GM18511 (cell line): ENCODE data around the gene KCTD10.

Experiments
- ATAC-seq: cut with Tn5 transposase; IDR thresholded peaks from one replicate; pipeline ENCODE4 v1.9.1; 2021; ENCODE audit warnings: mild to moderate bottlenecking, moderate library complexity; ENCODE audit not compliant: unreplicated experiment

Gene KCTD10

DNA sequence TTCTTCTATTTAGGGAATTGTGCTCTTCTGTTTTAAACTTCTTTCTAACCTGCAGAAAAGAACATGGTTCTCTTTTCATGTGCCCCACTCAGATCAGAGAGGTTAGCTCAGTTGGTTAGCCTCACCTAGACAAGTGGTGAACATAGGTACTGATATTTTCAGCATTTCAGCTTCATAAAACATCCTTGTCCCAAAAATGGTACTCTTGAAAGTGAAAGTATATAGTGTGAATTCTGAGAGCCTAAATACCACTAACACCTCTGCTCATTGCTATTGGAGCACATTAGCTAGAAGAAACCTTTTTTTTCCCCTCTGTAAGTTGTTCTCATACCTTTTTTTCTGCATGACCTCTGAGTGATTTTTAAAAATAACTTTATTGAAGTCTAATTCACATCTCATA lies 17.9 kb upstream of the KCTD10 start:
- ATAC-seq, result no peak

DNA sequence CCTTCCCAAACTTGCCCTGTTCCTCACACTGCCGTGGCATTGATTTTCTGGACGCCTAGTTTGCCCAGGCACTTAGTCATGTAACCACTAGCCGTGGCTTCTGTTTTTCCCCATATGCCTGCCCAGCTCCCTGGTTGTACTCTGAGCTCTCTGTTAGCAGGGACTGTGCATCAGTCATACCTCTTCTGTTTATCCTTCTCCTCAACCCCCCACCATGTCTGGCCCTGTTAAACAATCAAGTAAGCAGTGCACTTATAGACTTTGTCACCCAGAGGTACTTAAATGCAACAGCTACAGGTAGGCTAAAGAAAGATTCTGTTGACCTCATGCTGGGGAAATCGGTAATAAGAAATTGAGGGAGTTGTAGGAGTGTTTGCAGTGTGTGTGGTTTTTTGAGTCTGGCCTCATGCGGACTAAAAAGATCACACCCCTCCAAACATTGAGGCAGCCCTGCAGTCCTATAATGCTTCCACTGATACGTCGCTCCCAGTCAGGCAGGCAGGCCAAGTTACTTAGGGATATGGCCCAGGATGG lies 17.3 kb upstream of the KCTD10 start:
- no peak for ATAC-seq

DNA sequence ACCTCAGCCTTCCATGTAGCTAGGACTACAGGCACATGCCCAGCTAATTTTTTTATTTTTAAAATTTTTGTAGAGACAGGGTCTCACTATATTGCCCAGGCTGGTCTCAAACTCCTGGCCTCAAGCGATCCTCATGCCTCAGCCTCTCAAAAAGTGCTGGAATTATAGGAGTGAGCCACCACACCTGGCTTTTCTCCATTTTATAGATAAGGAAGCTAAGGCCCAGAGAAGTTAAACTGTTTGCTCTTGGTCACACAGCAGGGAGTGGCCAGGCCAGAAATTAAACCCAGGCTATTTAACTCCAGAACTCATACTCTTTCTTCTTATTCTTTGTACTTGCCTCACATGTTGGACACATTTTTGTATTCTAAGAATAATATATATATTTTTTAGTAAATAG lies 16.8 kb upstream of the KCTD10 start:
- ATAC-seq, result no peak

DNA sequence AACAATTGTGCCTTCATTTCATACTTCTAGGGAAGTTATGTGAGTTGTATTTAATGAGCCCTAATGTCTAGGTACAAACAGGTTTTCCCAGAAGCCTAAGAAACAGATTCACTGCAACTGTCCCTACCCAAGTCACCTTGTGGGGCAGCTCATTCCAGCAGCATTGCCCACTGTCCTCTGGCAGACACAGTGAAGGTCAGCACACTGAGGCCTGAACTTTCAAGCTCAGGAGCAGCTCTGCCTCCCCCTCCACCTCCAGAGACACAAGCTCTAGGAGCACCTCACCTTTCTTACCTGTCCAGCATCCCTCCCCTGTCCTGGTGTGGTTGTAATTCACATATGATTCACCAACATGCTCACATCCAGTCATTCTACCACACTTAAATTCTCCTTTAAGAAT lies 16.0 kb upstream of the KCTD10 start:
- ATAC-seq, result no peak

DNA sequence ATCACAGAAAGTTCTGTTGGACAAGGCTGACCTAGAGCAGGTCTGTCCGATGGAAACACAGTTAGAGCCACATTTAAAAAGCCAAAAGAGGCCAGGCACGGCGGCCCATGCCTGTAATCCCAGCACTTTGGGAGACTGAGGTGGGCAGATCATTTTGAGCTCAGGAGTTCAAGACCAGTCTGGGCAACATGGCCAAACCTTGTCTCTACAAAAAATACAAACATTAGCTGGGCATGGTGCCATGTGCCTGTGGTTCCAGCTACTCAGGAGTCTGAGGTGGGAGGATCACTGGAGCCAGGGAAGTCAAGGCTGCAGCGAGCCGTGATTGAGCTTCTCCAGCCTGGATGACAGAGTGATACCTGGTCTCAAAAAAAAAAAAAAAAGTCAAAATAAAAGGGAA lies 15.3 kb upstream of the KCTD10 start:
- ATAC-seq, result no peak

DNA sequence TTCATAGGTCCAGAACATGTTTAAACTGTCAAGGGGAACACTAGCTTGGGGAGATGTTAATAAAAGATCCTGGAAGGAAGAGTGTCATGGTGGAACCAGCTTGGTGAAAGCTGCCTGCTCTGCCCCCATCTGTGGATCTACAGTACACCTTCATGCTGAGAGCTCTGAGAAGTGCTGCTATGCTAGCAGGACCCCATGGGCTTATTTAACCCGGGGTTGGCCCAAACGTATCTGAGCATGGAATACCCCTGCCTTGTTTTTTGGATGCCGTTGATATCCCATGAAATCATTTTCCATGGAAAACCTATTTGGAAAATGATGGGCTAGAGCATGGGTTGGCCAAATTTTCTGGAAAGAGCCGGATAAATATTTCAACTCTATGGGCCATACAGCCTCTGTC lies 14.6 kb upstream of the KCTD10 start:
- no peak for ATAC-seq

DNA sequence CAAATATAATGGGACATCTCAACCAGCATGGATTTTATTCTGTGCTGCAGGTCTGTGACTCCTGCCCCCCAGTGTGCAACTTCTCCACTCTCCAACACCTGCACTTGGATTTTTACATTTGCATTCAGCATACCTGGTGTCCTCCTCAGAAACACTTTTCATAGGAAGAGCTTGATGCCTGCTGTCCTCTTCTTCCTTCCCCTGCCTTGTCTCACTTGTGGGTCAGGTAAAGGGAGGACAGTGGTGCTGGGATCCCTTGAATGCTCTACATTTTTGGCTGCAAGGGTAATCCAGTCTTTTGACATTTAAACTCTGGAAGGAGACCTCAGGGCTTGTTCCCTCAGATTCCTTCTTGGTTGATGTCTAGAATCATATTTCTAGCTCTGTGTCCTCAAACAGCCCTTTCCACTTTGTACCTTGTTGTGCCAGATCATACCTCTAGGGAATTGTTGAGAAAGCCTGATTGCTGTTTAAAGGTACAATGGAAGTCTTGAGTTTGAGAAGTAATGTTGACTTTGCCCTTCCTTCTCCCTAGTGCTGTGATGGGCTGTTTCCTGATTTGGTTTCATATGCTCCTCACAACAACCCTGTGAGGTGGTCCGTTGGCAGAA lies 13.0 kb upstream of the KCTD10 start:
- no peak for ATAC-seq

DNA sequence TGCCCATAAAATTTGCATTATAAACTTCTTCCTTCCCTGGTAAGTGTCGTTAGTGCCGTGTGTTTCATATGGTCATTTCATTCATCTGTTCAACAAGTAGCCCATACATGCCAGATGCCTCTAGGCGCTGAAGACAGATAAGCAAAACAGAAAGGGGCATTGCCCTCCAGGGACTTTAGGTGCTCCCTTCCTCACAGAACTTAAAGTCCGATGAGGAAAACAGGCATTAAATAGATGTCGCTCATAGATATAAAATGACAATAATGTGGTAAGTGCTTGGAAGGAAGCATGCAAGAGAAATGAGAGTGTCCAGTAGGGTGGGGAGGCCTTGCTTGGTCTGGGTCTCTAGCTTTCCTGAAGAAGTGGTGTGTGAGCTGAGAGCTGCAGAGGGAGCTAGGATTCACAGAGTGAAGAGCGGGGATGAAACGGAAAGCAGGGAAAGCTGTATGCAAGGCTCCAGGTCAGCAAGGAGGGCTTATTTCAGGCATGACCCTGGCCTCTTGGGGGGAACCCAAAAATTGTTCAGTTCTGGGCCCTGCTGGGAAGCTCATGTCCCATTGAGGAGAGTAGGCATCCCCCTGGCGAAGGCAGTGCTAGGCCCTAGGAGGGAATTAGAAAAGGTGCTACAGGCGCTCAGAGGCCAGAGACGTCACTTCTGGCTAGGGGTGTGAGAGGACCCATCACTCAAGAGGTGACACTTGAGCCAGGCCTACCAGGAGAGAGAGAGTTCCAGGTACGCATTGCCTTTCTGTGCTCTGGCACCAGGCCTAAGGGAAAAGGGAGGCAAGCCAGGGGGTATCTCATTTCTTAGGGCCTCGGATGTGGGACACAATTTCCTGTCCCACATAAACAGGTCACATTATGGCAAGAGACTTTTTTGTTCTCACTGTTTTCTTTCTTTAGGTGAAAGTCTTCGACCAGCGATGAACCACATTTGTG lies 12.2 kb upstream of the KCTD10 start:
- ATAC-seq, result no peak

DNA sequence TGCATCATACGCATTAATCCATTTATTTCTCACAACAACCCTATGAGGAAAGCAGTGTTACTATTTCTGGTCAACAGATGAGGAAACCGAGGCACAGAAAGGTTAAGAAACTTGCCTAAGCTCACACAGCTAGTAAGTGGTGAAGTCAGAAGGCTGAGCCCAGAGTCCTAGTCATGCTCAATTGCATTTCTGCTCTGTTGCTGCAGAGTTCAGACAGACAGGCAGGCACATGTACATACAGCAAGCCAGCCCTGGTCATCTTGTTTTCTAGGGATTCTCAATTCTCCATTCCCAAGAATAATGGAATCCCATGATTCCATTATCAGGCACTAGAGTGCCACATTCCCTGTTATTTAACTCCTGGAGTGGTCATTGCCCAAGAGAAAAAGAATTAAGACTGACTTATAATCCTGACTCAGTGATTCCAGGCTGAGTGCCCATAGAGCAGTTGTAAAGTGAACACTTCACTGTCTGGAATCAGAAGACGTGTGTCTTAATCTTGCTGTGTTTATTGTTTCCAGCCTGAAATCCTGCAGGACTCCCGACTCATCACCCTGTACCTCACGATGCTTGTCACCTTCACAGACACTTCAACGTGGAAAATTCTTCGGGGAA lies 11.1 kb upstream of the KCTD10 start:
- ATAC-seq, result no peak

DNA sequence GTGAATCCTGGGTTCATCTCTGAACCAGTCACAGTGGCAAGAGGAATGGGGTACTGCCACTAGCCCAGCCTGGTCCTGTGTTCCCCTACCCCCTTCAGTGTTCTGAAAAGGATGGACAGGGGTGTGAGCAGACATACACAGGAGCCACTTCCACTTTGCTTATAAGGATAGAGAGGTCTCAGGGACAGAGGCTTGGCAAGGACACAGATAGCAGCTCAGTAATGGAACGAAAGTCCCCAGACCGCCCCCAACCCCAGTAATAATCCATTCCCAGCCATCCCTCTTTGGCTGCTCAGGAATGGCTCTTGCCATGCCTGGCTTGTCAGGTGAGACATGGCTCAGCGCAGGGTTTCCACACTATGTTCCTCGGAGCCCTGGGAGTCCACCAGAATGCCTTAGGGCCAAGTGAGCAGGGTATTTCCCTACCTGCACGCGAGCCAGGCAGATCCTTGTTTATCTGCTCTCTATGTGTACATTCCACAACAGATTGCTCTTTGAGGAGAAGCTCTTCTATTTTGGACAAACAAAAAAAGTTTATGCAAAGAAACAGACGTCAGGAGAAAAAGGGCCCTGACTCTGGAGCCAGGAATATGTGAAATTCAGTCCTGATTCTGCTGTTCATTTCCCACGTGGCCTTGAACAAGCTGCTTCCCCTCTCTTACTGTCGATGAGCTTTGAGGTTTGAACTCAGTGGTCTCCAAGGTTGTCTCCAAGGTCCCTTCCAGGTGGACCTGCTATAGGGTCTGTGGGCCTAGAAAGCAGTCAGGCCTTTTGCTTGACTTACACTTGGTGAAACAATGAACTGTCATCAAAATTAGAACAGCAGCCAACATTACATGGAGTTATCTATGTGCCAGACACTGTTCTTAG lies 10.3 kb upstream of the KCTD10 start:
- ATAC-seq, result no peak

DNA sequence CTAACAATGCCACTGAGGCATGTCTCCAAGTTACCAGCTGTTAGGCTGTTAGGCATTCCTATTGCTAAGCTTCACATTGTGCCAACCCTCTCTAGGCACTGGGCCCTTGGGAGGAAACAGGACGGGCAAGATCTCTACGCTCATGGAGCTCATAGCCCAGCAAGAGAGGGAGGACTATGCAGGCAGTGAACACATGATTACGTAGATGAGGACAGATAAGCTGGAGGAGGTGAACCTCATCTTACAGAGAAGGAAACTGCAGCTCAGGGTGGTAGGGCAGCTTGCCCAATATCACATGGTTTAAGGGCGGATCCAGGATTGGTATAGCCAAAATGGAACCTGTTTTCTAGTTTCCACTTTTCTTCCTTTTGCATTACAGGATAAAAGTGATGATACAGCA lies 8.1 kb upstream of the KCTD10 start:
- ATAC-seq, result no peak

DNA sequence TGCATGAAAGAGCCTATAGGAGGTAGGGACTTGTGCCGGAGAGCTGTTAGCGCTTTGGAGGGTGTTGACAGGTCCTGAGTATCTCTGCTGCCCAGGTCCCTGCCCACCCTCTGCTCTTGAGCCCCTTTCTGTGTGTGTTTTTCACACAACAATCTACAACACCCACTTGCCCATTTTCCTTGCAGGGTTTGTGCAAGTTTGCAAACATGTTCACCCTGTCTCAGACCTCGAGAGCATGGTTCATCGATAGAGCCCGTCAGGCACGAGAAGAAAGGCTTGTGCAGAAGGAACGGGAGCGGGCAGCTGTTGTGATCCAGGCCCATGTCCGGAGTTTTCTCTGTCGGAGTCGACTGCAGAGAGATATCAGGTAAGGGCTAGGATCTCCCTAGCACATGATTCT lies 6.2 kb upstream of the KCTD10 start:
- ATAC-seq, result no peak

DNA sequence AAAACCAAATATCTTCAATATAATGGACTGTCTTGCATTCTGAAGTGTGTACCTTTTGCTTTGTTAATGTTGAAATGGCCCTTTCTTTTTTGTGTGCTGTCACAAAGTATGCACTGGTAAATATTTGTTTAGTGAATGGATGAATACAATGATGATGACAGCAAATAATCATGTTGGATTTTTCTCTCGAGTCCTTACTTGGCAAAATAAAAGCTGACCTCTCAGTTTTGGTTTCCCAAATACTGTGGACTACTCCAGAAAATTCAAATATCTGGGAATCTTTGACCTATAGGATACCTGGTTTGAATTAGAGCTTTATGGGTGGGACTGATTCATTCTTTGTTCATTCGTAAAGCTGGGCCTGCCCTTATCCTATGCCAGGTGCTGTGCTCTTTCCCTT lies 5.8 kb upstream of the KCTD10 start:
- ATAC-seq, result no peak

DNA sequence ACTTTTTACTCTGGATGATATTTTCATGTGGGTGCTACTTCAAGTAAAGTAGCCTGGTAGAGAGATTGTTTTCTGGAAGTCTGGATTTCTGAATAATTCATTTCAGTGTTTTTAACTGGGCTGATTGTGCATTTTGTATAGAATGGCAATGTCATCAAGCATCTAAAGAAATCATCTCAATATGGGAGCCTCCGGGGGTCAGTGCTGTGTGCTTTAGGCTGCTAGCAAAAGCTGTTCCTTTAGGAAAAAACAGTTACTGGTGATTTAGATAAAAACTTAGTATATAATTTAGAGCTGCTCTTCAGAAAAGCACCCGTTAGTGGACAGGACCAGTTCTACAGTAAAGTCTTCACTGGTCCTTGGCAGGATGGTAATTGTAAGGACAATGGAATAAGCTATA lies 5.4 kb upstream of the KCTD10 start:
- no peak for ATAC-seq

DNA sequence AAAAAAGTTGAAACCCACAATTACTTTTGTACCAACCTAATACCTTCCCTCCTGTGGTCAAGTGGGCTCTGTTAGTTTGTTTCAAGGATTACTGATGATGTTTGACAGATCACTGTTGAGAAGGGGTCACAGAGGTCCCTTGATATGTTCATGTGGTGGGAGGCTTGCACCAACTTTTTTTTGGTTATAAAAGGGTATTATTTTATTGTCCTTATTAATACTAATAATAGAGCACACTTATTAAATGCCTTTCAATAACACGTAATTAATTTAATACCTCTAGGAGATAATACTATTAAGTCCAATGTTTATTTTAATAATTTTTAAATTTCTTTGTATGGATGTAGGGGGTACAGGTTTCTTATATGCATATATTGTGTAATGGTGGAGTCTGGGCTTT lies 4.8 kb upstream of the KCTD10 start:
- ATAC-seq, result no peak

DNA sequence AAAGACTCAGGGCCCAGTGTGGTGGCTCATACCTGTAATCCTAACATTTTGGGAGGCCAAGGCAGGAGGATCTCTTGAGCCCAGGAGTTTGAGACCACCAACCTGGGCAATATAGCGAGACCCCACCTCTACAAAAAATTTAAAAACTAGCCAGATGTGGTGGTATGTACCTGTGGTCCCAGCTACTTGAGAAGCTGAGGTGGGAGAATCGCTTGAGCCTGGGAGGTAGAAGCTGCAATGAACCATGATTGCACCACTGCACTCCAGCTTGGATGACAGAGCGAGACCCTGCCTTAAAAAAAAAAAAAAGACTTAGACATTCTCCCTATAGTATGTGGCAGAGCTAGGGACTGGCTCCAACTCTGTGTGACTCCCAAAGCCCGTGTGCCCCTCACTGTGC lies 3.3 kb upstream of the KCTD10 start:
- ATAC-seq, result no peak

DNA sequence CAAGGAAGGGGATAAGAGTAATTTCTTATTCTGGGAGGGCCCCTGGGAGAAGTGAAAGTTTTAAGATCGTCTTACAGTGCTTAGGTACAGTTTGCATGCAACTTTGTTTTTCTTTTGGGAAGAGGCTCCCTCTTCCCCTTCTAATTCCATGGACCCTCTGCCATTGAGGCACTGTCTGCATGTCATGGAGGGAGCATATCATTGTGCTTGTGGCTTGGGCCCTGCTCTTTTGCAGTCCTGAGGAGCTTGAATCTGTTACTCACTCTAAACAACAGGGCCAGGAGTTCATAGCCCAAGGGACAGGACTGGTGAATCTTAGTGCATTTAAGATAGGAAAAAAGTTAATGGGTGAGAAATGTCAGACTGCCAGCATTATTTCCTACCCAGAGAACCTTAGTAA lies 2.7 kb upstream of the KCTD10 start:
- ATAC-seq, result no peak

DNA sequence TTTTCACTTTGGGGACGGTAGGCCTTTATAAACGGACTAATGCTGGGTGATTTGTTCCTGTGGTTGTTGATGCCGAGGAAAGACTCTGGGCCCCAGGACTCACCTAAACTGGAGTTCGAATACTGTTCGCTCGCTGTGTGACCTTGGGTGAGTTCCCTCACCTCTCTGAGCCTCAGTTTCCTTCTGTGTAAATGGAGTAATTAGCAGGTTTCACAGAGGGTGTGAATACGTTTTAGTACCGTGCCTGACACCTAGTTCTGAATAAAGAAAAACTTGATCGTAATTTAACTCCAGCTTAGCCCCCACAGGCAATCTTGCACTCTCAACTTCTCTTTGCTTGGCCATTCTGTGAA lies 839 bp upstream of the KCTD10 start:
- no peak for ATAC-seq

DNA sequence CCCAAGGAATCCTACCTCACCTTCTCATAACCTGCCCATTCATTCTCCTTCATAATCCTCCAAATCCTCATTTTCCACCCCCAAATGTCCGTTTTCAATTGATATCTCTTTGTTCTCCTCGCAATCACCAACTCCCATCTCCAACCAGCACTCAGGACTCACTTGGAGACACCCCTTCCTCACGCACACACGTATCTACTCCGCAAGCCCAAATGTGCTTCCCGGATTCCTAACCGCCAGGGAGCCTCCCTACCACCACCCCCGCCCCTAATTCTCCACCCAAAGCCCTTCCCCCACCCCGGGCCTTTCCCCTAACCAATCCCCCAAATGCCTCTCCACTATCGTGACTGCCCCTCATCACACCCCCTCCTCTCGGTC lies 304 bp downstream of the KCTD10 start:
- peak; percentile 10 for ATAC-seq

DNA sequence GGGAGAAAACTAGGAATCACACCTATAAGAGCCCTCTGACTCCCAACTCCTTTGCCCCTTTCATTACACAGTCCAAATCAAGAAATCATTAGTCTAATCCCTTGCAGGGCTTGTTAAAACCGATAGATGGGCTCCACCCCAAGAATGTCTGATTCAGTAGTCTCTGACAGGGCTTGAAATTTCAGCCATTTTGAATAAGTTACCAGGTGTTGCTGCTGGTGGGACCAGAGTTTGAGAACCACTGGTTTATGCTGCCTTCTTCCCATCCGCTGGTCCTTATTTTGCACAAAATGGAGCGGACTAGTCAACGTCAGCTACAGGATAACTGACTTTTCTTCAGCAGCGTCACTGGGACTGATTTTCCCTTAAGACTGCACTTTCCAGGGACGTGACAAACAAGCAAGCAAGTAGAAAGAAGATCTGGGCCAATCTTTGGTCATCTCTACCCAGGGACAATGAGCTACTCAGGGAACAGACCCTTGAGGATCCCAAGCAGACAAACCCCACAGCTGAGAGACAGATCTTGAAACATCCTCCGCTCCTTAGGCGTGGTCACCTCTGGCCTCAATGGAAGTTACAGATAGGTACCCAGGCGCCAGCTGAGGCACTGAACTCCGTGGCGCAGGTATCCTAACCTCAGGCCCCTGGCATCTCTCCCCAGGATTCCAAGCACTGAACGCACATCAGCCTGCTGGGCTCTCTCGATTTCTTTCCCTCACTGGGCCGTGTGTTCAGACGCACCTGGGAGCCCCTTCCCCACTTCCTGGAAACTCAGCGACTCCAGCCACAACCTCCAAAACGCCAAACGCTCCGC lies 900 bp downstream of the KCTD10 start:
- no peak for ATAC-seq
